Spleen (tissue), 7 donors: Measurements from ENCODE around the gene GGT6.

Source experiments
- POLR2A ChIP-seq, 3 donors: fragments of 450-650 bp; IDR thresholded peaks; one replicate each; pipeline ENCODE4 v1.5.1; 2017; ENCODE audit warnings: antibody characterized with exemption in 3 of 3, mild to moderate bottlenecking in 1 of 3
- POLR2AphosphoS5 ChIP-seq, 3 donors: sonication (generic); formaldehyde crosslinking; IDR thresholded peaks; one replicate each; pipeline ENCODE4 v1.5.1; 2017; ENCODE audit warnings: antibody characterized with exemption in 3 of 3
- TF ChIP-seq, protein P1 (sequence below), 11 experiments: fragments of 200-600 bp in 7 of 11; fragments of 450-650 bp in 4 of 11; sonication (generic) in 4 of 11; IDR thresholded peaks in 8 of 11; conservative IDR thresholded peaks in 3 of 11; 1 replicate in 7 of 11; 2 replicates in 4 of 11; pipeline versions ENCODE4 v1.4.0 to v1.8.0; 2016 to 2021; ENCODE audit warnings: antibody characterized with exemption in 11 of 11, inconsistent platforms in 4 of 11, mild to moderate bottlenecking in 1 of 11
- donor health status: DM: no; HTN: no; CAD: no; lungs with moderate emphysema.
- donor health status: DM: no; HTN: no; CAD: no.
- donor health status: DM: no; HTN: no; CAD: no.

GRCh38 chr17:4520060-4520893, 40.1 kb downstream of the GGT6 start:
- TF ChIP-seq, protein P1, sequence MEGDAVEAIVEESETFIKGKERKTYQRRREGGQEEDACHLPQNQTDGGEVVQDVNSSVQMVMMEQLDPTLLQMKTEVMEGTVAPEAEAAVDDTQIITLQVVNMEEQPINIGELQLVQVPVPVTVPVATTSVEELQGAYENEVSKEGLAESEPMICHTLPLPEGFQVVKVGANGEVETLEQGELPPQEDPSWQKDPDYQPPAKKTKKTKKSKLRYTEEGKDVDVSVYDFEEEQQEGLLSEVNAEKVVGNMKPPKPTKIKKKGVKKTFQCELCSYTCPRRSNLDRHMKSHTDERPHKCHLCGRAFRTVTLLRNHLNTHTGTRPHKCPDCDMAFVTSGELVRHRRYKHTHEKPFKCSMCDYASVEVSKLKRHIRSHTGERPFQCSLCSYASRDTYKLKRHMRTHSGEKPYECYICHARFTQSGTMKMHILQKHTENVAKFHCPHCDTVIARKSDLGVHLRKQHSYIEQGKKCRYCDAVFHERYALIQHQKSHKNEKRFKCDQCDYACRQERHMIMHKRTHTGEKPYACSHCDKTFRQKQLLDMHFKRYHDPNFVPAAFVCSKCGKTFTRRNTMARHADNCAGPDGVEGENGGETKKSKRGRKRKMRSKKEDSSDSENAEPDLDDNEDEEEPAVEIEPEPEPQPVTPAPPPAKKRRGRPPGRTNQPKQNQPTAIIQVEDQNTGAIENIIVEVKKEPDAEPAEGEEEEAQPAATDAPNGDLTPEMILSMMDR (IDR thresholded peaks at IDR 0.05 in 8 of 11, conservative IDR thresholded peaks at IDR 0.05 in 3 of 11), result no peak
- TF ChIP-seq POLR2A (IDR thresholded peaks at IDR 0.05) (no peak), POLR2AphosphoS5 (IDR thresholded peaks at IDR 0.05) (no peak)
